HG02623 (cell line): Measurements from ENCODE around the gene F2.

Source experiments
- ATAC-seq: cut with Tn5 transposase; IDR thresholded peaks from one replicate; pipeline ENCODE4 v1.9.1; 2021; ENCODE audit warnings: moderate library complexity; ENCODE audit not compliant: unreplicated experiment

The F2 gene

GRCh38 chr11:46738887-46739286, 19.9 kb downstream of the F2 start:
- ATAC-seq: no peak

GRCh38 chr11:46741600-46742484, 22.8 kb downstream of the F2 start:
- no peak for ATAC-seq

- ATAC-seq: no peak
Observed at GRCh38 chr11:46743043-46743442, 24.0 kb downstream of the F2 start.

DNA sequence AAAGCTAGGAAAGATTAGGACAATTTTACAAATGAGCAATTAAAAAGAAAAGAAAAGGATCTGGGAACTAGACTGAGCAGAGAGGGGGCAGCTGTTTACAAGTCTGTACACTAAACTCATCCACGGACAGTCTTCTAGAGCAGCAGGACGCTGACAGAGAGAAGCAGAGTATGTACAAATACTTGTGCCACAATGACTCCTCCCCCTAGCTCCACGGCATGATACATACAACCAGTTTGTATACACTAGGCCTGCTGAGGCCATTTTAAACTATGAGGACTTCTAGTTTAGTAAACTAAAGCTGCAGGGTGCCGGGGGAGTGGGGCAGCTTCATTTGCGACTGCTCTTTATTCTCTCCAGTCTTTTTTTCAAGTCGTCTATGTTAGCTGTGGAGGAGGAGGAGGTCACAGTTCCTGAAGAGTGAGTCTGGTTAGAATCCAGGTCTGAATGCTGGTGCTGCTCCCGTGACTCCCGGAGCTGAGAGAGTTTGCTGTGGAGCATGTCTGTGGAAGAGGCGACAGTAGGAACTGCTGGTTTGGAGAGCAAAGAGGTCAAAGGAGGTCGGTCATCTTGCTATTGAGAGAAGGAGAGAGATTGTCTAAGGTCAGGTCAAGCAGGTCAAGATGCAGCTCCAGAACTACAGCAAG, 24.8 kb downstream of the F2 start:
- ATAC-seq: no peak

GRCh38 chr11:46745328-46745727, 26.3 kb downstream of the F2 start:
- no peak for ATAC-seq

GRCh38 chr11:46745995-46746394, 27.0 kb downstream of the F2 start:
- ATAC-seq: no peak

DNA sequence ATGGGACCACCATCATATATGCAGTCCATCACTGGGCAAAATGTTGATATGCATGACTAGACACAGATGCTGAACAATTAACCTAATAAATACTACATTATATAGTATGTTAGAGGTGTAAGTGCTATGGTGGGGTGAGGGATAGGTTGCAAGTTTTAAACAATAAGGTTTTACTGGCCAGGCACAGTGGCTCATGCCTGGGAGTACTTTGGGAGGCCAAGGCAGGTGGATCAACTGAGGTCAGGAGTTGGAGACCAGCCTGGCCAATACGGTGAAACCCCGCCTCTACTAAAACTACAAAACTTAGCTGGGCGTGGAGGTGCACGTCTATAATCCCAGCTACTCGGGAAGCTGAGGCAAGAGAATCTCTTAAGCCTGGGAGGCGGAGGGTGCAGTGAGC, 28.1 kb downstream of the F2 start:
- ATAC-seq: no peak

GRCh38 chr11:46755962-46756361, 36.9 kb downstream of the F2 start:
- no peak for ATAC-seq

- no peak for ATAC-seq
Observed at GRCh38 chr11:46759196-46759595, 40.2 kb downstream of the F2 start.

DNA sequence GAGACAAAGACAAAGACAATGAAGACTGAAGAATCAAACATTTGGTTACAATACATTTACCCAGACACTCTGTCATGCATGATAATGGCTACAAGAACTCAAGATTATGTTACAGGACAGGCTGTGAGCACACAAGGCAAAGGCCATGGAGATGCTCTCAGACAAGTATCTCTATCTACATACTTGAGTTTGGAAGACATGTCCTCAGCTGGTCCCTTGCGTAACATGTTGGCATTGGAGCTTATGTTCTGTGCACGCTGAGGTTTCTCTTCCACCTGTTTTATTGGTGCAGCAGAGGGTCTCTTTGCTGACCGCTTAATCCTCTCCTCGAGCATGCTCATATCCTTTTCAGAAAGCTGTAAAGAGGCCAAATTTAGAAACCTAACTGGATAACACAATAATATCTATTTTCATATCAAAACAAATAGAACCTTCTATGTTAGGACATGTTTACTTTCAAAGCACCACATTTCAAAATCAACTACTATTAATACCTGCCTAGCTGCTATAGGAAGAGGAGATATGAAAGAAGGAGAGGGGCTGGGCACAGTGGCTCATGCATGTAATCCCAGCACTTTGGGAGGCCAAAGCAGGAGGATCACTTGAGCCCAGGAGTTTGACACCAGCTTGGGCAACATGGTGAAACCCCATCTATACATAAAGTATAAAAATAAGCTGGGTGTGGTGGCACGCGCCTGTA, 41.6 kb downstream of the F2 start:
- ATAC-seq: no peak

DNA sequence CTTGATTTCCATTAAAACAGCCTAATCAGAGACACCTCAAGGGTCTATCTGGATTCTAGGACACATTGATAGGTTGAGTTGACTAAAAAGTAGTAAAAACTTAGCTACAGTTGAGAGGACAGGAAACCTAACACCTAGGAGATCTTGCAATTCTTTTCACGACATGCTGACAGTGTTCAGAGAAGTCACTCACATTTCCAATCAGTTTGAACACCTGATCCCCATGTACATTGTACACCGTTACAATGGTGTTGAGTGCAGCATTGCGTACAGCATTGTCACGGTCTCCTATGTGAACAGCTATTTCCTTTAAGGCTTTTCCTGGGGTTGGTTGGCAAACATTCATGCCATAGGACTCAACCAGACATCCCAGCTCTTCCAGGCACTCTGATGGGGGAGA, 42.8 kb downstream of the F2 start:
- no peak for ATAC-seq

- ATAC-seq: no peak
Observed at GRCh38 chr11:46762248-46762647, 43.2 kb downstream of the F2 start.

GRCh38 chr11:46766656-46767055, 47.6 kb downstream of the F2 start:
- ATAC-seq: no peak

DNA sequence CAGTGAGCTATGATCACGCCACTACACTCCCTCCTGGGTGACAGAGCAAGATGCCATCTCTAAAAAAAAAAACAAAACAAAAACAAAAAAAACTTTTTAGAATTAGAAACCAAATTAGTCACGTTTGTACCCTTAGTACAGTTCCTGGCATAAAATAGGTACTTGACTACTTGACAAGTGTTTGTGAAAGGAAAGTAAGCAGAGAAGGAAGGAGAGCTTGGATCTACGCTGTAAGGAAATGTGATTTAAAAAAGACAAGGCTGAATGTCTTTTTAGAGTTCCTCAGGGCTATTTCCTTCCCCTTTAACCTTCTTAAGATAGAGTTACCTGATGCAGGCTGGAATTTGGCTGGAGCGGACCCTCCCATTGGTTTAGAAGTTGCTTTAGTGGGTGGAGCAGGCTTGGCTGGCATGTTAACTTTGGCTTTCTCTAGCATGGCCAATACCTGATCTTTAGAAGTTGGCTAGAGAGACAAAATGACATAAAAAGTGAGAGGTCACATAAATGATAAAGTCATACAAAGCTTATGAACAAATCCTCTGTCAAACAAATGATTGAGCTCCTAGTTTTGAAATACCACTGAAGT, 50.7 kb downstream of the F2 start:
- ATAC-seq: no peak

- ATAC-seq: no peak
Observed at GRCh38 chr11:46776878-46777277, 57.9 kb downstream of the F2 start.

- no peak for ATAC-seq
Observed at GRCh38 chr11:46778416-46778815, 59.4 kb downstream of the F2 start.
